NCI-H524 (cell line): ENCODE results near the gene GZMB.
A peak's percentile ranks its signal among the peaks of the same experiment; 100 is the strongest.
"Not testable (repeated sequence)": the region's sequence is repeated elsewhere in the genome, so short reads cannot be mapped to it uniquely, and the experiment has no call there.

Experiments
- DNase-seq, 2 experiments: peaks; one replicate each; lab custom pipeline; 2025; lab: John Stamatoyannopoulos, UW

Gene GZMB

DNA sequence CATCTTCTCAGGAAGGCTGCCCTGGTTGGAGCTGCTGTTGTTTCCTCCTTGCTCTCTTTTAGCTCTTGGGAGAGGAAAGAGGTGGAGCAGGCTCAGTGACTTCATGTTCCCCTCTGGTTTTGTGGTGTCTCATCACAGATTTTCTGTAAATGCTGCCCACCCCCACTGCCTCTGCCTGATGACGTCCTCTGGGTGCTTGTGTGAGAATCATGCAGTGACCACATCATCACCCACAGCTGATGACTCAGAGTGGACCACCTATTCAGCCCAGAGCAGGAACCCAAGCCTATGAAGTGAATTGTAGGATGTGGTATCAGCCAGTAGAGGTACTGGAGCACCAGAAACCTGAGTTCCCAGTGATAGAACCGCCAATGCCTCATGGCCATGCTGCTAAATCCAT lies at the start of gene GZMB:
TSS of gene GZMB (minus strand) at position 33 of the 400 bp plus-strand sequence. CDS start at position 3, 30 bp downstream.
- no peak for DNase-seq

- DNase-seq = no peak
Observed at GRCh38 chr14:24681056-24681455, 47.1 kb upstream of the GZMB start.

DNA sequence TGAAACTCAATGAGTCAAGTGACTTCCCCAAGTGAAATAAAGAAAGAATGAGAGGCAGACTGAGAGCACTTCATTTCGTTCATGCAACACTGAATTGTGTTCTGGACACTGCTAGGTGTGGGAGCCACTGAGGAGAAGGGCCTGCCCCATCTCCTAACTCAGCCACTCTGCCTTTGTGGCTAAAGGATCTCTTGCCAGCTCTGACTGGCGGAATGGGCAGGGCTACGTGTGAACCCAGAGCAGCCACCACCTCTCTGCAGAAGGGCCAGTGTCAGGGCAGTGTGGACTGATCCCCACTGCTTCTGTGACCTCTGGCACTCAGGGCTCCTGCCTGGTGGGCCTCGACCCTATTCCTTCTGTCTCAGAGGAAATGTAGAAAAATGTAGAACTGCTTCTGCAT lies 46.5 kb upstream of the GZMB start:
- DNase-seq = no peak

DNA sequence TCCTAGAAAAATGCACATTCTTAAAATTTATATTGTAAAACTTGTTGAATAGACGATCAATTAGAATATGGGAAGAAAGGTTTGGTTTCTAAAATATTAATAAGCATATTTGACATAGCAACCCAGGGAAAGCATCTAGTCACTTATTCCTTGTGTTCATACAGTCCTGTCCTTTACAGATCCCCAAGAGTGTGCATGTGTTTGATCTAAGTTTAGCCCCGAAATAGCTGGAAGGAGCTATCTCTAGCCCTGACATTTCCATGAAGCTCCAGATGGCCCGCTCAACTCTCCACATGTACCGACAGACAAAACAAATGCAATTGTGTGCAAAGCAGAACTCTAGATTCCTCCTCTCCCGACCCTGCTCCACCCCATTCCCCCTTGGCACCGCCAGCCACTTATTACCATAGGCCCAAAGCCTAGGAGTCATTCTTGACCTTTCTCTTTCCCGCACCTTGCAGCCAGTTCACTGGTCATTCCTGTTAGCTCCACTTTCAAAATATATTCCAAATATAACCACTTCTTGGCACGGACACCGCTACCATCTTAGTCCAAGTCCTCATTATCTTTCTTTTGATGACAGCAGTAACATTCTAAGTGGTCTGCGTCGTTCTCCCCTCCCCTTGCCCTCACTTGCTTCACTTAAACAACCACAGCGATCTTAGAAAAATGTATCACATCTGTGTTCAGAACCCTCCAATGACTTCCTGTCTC lies 45.4 kb upstream of the GZMB start:
- peak in 1 of 2 experiments; percentile 29 for DNase-seq

- DNase-seq = peak; percentile 93 to 94
Observed at GRCh38 chr14:24678801-24679247, 44.8 kb upstream of the GZMB start.

DNA sequence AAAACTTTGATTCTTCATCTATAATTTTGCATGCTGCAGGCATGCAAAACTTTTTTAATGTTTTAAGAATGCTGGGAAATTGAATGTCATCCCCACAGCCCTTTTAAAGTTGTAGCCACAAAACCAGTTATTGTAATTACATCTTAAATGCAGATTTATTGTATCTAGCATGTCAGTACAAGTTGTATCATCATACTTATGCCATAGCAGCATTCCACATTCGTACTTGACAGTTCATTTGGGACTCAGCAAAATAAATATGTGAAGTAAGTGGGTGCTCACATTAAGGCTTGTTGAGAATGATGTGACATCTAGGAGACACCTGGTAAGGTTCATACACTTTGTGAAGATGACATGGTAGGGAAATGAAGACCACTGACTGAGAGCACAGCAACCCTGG lies 44.0 kb upstream of the GZMB start:
- DNase-seq = no peak

- DNase-seq = no peak
Observed at GRCh38 chr14:24674204-24674970, 40.4 kb upstream of the GZMB start.

GRCh38 chr14:24673534-24674203 lies 39.7 kb upstream of the GZMB start:
- DNase-seq = no peak

- DNase-seq = no peak
Observed at GRCh38 chr14:24673059-24673458, 39.1 kb upstream of the GZMB start.

DNA sequence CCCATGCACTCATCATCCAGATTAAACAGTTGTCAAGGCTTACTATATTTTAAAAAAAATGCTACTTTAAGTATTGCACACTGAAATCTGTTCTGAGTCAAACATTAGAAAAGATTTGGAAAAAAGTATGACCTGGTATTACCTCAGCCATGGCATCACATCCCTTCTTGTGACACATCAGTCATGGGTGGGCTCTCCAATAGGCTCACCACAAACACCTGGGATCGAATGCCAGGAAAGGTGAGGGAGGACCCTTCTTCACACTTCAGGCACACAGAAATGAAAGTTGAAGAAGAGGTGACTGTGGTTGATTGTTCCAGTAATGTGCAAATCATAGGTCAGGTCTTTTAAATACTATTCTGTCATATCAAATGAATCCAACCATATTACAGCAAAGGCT lies 36.6 kb upstream of the GZMB start:
- DNase-seq = no peak

GRCh38 chr14:24669651-24670050 lies 35.7 kb upstream of the GZMB start:
- DNase-seq = no peak

DNA sequence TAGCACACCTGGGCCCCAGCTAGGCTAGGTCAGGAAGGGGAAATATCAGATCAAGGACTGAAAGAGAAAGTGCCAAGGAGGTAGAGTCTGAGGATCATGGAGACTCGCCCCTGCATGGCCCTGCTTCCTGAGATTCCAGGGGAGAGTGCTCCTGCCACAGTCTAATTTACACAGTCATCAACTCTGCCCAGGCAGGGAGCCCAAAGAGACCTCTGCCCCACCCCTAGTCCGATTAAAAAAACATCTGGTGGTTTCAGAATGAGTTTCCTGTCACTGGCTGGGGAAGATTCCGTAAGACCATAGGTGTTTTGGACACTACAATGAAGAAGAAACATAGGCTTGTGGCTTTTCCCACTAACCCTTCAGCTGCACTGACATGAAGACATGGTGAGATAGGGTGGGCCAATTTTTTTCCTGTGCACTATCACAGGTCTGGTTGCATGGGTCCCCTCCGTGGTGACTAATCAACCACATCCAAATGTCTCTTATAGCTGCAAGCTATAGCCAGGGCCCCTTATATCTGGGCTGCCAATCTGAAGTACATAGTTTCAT lies 31.5 kb upstream of the GZMB start:
- no peak for DNase-seq

DNA sequence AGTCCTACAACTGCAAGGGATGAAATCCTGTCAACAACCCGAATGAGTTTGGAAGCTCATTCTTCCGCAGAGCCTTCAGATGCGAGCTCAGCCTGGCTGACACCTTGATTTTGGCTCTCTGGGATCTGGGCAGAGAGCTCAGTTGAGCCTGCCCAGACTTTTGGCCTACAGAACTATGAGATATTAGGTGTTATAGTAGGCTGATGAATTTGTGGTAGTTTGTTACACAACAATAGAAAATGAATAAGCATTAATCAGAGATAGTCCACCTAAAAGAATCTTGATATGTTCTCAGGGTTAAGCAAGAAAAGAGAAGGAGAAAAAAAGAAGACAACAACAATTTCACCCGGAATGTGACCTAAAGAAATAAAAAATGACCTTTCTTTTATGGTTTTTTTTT lies 30.4 kb upstream of the GZMB start:
- DNase-seq = no peak

DNA sequence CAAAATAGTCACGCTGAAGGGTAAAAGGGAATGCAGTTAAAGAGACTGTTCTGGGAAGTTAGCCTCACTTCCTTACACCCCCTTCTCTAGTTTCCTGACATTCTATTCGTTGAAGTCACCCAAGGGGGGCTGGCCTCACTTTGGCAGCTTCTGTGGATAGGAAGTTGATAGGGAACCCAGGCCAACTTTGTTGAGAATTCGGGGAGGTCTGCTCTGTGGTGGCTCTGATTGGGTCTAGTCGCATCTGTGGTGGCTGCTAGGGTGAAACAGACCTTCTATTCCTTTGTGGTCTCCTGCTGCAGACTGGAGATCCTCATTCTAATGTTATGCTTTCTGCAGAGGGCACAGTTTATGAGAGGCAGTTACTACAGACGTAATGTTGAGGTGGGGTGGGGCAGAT lies 28.8 kb upstream of the GZMB start:
- no peak for DNase-seq

DNA sequence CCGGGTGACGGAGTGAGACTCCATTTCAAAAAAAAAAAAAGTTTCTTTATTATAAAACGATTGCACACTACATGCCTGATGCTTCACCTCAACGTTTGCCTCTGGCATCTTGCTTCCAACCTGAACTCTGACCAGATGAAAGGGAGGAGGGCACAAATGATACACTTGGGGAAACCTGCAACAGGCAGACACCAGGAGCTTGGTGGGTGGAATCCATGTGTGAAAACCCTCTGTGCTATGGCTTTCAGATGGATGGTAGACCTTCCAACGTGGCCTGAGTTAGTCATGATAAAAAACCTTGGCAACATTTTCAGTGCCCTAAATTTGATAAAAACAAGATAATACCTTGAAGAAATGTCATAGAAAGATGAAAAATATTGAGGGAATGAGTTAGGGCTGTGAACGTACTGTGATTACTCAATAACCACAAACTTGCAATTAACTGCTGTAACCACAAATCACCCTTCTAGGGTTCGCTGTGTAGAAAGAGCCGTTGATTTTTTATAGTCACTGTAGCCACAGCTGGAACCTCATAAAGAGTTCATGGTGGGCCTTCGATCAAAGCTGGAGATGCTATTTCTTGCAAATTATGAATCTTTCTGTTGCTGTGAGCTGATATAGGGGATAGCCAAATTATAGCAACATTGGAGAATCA lies 26.1 kb upstream of the GZMB start:
- DNase-seq = no peak

DNA sequence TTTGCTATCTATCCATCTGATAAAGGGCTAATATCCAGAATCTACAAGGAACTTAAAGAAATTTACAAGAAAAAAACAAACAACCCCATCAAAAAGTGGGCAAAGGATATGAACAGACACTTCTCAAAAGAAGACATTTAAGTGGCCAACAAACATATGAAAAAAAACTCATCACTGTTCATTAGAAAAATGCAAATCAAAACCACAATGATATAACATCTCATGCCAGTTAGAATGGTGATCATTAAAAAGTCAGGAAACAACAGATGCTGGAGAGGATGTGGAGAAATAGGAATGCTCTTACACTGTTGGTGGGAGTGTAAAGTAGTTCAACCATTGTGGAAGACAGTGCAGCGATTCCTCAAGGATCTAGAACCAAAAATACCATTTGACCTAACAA lies 14.4 kb upstream of the GZMB start:
- DNase-seq = not testable (repeated sequence)

DNA sequence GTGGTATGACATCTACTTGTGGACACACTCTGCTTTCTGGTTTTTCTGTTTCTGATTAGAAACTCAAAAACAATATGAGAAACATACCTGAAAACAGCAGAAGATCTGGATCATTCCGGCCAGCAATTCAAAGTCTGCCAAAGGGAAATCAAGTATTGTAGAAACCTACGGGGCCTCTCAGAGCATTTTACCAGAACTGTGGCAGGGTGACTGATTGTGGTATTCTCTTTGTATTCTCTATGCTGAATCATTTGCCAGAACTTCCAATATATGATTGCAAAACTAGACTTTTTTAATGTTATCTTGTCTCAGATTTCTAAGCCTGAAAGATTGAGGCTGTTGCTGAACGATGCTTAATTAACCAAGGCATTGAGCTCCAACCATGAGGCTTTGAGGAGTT lies 5.9 kb upstream of the GZMB start:
- DNase-seq = no peak

DNA sequence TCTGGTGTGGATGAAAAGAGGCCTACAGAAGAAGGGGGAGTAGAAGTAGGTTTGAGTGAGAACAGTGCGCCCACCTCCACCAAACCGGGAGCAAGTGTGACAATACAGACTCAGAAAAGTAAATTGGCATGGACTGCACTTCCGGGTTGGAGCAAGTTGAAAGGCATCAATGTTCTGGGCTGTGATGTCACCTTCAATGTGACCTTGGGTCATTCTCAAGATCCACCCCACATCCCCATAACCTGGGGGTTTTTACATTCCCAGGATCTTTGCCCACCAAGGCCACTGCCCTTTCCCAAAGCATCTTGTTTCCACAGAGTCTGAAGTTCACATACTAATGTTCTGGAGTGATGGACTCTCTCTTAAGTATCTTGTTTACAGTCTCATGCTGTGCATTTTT lies 5.3 kb upstream of the GZMB start:
- no peak for DNase-seq

DNA sequence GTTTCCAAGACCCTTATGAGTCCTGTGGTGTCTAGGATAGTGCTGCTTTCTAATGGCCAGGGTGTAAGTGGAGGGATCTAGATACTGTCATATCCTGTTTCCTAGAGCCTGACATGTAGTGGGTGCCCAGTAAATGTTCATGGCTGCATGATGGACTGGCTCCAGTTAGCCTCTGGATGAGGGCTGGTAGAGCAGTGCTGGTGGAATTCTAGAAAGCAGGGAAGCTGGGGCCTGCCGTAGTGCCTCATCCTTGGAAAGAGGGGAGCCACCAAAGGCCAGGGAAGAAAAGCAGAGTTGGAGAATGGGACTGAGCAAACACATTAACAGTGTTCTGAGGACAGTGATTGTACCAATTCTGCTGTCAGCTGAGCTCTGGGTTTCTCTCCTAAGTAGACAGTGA lies 637 bp downstream of the GZMB start:
- DNase-seq = no peak

DNA sequence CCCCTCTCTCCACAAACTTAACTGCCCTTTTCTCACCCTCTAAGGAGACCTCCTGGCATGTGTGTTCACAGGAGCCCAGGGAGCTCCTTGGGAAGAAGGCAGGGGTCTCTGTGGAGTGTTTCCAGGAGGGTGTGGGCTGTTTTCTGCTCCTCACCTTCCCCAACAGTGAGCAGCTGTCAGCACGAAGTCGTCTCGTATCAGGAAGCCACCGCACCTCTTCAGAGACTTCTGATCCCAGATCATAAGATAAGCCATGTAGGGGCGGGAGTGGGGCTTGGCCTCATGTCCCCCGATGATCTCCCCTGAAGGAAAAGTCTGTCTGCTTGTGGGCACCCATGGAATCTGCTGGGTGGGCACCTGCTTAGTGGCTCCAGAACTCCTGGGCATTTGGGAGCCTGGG lies 1.2 kb downstream of the GZMB start:
- DNase-seq = no peak

DNA sequence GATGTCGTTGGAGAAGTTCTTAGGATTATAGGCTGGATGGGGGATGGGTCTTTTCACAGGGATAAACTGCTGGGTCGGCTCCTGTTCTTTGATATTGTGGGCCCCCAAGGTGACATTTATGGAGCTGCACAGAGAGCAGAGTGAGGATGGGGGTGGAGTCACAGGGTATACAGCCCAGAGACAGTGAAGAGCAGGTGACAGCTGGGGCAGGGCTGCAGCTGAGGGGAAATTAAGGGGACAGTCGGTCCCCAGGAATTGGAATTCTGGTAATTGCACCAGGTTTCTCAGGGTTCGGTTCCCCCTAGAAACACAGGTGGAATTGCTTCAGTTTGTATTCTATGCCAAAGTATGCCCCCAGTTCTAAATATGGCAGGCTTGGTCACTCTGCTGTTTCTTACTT lies 1.7 kb downstream of the GZMB start:
- no peak for DNase-seq

DNA sequence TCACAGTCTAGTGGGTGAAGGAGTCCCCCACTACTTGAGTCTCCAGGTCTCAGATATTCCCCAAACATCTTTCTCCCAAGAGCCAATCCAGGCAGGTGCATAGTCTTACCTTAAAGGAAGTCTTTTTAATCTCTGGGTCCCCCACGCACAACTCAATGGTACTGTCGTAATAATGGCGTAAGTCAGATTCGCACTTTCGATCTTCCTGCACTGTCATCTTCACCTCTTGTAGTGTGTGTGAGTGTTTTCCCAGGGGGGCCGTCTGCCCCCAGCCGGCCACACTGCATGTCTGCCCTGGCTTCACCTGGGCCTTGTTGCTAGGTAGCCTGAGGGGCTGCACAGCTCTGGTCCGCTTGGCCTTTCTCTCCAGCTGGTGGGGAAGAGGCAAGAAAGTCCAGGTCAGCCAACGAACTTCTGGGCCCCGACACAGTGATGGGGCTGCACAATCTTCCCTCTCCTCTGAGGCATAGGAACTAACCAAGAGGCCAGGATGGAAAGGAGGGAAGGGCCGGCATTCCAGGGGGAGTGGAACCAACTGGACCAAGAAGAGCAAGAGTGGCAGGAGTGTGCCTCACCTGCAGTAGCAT lies 2.1 kb downstream of the GZMB start:
- DNase-seq = no peak
